Activated naive CD4-positive, alpha-beta T cell treated with anti-CD3 and anti-CD28 coated beads, Interleukin-2, amount 50 U/mL, for 24 hours (primary cell): ENCODE data around the gene LARP4B.

Source experiments
- H3K27ac Mint-ChIP-seq: one replicate; pipeline ENCODE4 v1.8.0; 2021; ENCODE audit warnings: mild to moderate bottlenecking, mixed read lengths
- H3K27me3 Mint-ChIP-seq: one replicate; pipeline ENCODE4 v1.8.0; 2021; ENCODE audit warnings: mixed read lengths
- H3K36me3 Mint-ChIP-seq: one replicate; pipeline ENCODE4 v1.8.0; 2021; ENCODE audit warnings: mixed read lengths
- H3K4me1 Mint-ChIP-seq: one replicate; pipeline ENCODE4 v1.8.0; 2021; ENCODE audit warnings: mixed read lengths
- H3K4me3 Mint-ChIP-seq: one replicate; pipeline ENCODE4 v1.8.0; 2021; ENCODE audit warnings: mild to moderate bottlenecking, mixed read lengths
- H3K9me3 Mint-ChIP-seq: one replicate; pipeline ENCODE4 v1.8.0; 2021; ENCODE audit warnings: mixed read lengths

LARP4B gene

DNA sequence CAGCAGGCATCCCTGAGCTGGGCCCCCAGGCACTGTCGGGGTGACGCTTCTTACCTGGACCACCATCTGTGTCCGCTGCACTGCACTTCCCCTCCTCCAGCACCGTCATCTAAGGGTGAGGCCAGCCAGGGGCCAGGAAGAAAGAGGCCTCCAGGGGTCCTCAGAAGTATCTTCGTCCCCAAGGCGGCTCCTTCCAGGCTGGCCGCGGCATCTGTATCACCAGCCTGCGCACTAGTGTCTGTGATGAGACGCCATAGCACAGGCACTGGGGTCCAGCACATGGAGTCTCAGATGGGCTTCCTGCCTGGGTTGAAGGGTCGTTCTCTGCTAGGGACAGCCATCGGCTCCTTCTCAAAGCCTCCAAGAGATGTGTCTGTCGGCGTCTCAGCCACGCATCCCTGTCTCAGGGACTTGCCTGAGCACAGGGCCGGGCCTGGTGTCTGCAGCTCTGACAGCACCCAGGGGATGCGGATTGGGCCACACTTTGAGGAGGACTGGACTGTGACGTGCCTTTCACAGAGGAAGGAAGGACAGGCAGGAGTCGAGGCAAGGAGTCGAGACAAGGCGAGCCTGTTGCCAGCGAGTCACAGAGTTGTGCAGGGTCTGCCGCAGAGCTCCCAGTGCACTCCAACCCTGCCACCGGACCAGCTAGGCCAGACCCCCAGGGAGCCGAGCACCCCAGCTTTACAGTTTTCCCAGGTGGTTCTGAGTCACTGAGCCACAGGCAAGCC is 140.5 kb downstream of the LARP4B start:
- H3K27ac Mint-ChIP-seq = no peak overlapping the region
- peaks cover 2% of the 10 kb centered on the region for H3K36me3 Mint-ChIP-seq

DNA sequence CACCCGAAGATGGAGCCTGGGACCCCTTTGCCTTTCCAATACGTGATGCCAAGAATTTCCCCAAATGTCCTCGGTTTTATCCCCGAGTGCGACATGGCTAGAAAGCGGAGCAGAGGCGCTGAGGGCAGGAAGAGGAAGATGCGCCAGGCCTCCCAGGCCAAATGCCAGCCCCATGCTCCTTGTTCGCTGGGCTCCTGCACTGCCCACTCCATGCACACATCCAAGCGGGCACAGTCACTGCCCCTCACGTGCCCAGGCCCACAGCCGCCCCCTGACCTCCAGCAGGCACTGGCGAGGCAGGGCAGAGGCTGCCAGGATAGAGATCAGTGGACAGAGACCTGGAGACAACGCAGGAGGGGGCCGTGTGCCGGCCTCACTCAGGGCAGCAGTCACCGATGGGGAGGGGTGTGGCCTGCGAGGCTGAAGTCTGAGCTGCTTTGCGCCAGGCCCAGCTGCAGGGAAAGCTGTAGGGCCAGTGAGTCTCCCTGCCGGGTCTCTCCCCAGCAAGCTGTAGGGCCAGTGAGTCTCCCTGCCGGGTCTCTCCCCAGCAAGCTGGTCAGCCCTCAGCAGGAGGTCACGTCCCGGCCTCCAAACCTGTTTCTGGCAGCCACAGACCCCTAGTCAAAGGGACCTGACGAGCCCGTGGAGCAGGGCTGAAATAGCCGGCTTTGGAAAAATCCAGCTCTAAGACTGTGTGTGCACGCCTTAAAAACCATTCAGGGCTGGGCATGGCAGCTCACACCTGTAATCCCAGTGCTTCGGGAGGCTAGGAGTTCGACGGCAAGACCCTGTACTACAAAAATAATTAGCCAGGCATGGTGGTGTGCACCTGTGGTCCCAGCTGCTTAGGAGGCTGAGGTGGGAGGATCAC is 141.4 kb downstream of the LARP4B start:
- H3K36me3 Mint-ChIP-seq = no peaks in the 10 kb centered on the region
- H3K27ac Mint-ChIP-seq = no peak overlapping the region
- no peak overlapping the region for H3K4me3 Mint-ChIP-seq
- H3K27me3 Mint-ChIP-seq = peaks cover 8% of the 10 kb centered on the region
- no peaks in the 10 kb centered on the region for H3K9me3 Mint-ChIP-seq
- no peaks in the 10 kb centered on the region for H3K4me1 Mint-ChIP-seq

More for the DNA sequence above, 140.5 kb downstream of the LARP4B start:
- Mint-ChIP-seq H3K4me1 (no peaks in the 10 kb centered on the region), H3K27me3 (peaks cover 6% of the 10 kb centered on the region), H3K4me3 (no peak overlapping the region), H3K9me3 (no peaks in the 10 kb centered on the region)

DNA sequence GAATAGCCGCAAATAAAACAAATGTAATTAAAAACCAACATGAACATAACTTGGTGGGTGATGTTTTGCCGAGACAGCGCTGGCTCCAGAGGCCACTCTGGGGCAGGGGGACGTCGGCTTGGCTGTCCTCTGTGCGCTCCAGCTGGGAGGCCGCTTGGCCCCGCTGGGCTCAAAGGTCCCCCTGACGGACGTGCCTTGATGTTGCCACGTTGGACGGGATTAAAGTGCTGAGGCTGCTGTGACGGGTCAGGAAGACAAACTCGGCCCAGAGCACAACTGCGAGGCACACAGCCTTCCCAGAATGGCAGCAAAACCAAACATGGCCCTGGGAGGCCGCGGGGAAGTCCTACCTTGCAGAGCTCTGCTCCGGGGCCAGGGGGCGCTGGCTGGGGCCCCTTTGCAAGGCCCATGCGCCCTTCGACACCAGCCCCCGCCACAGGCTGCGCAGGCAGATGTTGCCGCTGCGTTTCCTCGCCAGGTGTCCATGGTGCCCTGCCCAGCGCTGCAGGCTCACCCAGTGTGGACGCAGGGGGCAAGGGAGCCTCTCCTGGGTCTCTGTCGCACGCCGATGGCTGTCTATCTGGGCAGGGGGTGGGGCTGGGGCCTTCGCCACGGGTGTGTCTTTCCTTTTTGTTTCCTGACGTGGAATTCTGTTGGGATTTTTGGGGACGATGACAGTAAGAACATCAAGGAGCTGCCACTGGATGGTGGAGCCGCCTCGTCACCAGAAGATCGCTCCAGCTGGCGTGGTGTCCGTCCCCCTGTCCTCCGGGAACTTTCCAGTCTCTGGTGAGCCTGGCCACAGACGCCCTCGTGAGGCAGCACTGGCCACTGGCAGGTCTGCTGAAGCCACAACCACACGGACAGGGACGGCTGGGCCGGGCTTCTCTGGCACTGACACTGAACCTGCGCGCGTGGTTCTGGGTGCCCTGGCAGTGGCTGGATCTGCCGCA is 142.4 kb downstream of the LARP4B start:
- no peak overlapping the region for H3K27ac Mint-ChIP-seq
- H3K4me3 Mint-ChIP-seq = no peak overlapping the region
- no peaks in the 10 kb centered on the region for H3K4me1 Mint-ChIP-seq
- H3K36me3 Mint-ChIP-seq = no peaks in the 10 kb centered on the region
- H3K9me3 Mint-ChIP-seq = no peaks in the 10 kb centered on the region
- peaks cover 8% of the 10 kb centered on the region for H3K27me3 Mint-ChIP-seq

DNA sequence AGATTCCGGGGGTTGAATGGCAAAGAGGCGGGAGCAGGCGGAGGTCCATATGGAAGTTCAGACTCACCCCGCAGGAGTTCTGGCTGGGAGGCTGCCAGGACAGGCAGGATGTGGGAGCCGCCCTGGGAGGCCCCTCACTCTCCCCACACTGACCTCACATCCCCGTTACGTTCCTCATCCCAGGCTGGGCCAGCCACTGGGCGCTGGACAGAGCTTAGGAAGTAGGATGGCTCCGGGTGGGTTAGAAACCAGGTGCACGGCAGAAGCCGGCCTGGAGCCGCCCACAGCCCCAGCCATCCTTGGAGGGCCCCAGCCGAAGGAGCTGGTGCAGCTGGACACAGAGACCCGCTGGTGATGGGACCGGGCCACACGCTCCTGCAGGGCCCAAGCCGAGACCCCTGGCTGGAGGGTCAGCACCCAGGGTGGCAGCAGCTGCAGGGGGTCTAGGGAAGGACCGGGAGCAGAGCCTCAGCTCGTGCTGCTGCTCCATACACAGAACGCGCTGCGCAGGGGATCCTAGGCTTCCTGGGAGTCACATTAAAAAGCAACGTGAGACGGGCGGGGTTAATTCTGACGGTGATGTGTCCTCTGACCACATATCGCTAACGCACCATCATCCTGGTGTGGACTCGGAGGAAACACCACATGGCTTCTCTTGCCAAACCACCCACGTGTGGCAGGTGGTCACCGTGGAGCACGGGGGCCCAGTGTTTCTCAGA is 143.4 kb downstream of the LARP4B start:
- H3K4me3 Mint-ChIP-seq = no peak overlapping the region
- H3K4me1 Mint-ChIP-seq = no peaks in the 10 kb centered on the region
- peaks cover 8% of the 10 kb centered on the region for H3K27me3 Mint-ChIP-seq
- no peak overlapping the region for H3K27ac Mint-ChIP-seq
- H3K9me3 Mint-ChIP-seq = no peaks in the 10 kb centered on the region
- H3K36me3 Mint-ChIP-seq = no peaks in the 10 kb centered on the region

DNA sequence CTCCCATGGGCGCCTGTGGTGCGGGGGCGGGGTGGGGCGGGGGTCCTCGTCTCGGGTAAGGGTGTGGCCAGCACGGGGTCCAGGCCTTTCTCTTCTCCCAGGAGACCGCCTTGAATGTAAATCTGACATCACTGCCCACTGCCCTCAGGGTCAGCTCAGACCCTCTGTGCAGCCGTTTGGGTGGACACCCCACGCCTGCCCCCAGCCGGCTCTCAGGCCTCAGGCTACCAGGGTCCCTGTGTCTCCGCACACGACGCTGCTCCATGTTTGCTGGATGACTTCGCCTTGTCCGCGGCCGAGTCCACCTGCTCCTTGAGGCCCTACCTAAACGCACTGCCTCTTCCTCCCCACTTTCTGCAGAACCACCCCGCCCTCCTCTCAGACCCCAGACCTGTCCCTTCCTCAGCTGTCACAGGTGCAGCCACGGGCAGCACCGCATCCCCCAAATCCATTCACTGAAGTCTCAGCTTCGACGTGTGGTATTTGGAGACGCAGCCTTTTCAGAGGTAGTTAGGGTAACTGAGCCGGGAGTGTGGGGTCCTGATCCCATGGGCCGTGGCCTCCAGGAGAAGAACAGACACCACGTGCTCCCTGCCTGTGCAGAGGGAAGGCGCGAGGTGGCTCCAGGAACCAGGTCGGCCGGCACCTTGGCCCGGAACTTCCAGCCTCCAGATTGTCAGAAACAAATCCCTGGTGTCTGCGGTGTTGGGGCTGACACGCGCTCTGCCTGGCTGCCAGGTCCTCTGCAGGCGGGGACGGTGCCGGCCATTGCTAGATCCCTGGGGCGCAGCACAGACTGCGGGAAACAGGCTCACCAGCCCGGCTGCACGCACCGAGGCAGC is 144.7 kb downstream of the LARP4B start:
- no peaks in the 10 kb centered on the region for H3K4me1 Mint-ChIP-seq
- no peak overlapping the region for H3K4me3 Mint-ChIP-seq
- no peaks in the 10 kb centered on the region for H3K9me3 Mint-ChIP-seq
- H3K27ac Mint-ChIP-seq = no peak overlapping the region
- no peaks in the 10 kb centered on the region for H3K36me3 Mint-ChIP-seq
- H3K27me3 Mint-ChIP-seq = peaks cover 12% of the 10 kb centered on the region

DNA sequence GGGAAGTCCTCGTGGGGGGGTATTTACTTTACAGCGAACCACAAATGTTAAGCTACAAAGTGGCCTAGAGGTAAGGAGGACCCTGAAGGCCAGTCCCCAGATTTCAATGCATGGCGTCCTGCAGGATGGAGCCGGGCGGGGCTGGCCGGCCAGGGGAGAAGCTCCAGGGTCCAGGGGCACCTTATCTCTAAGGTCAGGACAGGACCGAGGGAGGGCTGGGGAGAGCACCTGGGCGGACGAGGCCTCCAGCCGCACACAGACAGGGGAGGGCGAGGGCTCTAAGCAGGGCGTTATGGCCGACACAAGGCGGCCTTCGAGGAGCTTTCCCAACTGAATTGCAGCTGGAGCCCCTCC is 145.7 kb downstream of the LARP4B start:
- Mint-ChIP-seq H3K9me3 (no peaks in the 10 kb centered on the region), H3K36me3 (no peaks in the 10 kb centered on the region), H3K4me3 (no peak overlapping the region), H3K27me3 (peaks cover 17% of the 10 kb centered on the region), H3K4me1 (no peaks in the 10 kb centered on the region), H3K27ac (no peak overlapping the region)

DNA sequence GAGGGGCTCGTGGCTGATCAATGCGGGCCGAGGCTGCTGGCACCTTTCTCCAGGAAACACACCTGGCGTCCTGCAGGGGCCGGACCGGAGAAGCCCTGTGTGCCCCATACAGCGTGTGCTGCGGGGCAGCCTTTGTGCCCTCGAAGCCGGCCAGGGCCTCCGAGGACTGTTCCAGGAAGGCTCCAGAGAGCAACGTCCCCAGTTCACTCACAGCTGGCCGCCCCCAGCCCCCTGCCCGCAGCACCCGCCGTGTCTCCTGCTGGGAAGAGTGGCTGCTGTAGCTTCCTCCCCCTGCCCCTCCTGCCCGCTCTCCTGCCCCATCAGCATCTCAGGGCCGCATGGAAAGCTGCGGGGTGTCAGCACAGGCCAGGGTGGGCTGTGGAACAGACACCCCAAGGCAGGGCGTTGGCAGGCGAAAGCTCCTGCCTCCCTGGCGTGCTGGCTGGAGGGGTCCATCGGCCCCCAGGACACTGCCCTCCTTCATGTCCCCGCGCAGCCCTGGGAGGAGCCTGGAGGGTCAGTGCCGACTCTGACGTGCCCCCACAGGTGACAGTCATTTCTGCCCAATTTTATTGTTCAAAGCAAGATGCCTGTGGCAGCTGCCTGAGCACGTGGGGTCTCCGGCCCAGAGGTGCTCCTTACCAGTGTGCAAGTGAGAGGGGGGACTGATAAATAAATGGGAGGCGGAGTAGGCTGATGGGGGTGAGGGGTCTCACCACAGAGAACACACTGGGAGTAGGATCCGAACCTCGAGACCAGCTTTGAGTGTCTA is 146.2 kb downstream of the LARP4B start:
- no peak overlapping the region for H3K27ac Mint-ChIP-seq
- H3K4me1 Mint-ChIP-seq = no peaks in the 10 kb centered on the region
- H3K4me3 Mint-ChIP-seq = peak overlapping the region; percentile 42
- no peaks in the 10 kb centered on the region for H3K36me3 Mint-ChIP-seq
- H3K9me3 Mint-ChIP-seq = no peaks in the 10 kb centered on the region
- H3K27me3 Mint-ChIP-seq = peaks cover 17% of the 10 kb centered on the region

DNA sequence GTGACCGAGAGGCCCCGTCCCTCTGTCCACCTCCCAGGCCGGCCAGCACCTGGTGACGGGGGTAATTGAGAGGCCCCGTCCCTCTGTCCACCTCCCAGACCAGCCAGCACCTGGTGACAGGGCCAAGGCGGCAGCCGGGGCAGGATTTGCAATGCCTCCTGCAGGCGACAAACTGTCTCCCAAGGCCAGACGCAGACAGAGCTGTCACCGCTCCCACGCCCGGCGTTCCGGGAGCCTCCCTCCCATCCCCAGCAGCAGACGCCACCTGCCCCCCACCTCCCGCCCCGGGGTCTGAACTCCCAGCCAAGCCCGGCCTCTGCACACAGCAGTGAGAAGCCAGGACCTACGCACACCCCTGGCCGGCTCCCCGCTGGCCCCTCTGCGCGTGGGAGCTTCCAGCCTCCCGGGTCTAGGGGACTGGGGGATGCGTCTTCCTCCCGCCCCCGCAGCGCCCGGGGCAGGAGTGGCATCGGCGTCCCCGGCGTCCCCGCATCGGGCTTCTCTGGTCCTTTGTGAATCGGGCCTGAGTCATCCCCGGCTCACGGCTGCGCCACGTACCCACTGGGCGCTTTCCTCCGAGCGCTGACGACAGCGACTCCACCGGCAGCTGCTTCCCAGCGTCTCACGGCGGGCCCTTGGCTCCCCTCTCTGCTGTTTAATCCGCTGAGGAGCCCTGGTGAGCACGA is 147.0 kb downstream of the LARP4B start:
- Mint-ChIP-seq H3K27ac (no peak overlapping the region), H3K4me3 (peak overlapping the region; percentile 42), H3K9me3 (no peaks in the 10 kb centered on the region), H3K27me3 (peaks cover 19% of the 10 kb centered on the region), H3K4me1 (no peaks in the 10 kb centered on the region), H3K36me3 (no peaks in the 10 kb centered on the region)

DNA sequence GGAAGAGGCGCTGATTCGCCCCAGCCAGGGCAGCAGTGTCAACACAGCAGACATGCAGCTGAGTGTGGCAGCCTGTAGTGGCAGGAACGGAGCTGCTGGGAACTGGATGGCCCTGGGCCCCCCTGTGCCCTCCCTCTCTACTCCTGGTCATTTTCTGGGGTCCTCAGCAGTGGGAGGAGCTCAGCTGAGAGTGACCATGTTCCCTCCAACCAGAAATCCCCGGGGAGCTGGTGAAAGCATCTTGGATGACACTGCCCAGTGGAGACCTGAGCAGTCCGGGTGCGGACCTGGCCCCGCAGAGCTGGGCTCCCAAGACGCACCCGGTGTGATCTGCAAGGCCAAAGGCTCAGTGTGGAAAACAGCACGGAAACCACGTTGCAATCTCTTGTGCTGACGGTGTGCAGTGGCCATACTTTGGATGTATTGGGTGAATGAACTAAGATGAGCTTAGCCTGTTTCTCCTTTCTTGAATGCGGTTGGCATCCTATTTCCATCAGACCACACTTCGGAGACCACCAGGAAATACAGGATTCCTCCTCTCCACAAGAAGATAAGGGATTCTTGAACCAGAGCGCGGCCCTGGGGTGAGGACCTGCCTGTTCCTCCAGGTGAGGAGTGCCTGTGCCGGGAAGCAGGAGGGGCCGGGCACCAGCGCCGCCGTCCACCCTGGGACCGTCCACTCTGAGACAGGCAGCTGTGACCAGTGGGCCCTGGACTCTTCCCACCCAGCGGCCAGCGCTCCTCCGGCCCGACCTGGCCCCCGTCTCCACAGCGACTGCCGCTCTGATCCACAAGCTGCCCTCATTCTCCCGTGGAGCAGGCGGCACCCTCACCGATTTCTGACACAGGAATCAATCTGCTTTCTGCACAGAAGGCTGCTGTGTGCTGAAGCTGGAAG is 148.5 kb downstream of the LARP4B start:
- Mint-ChIP-seq H3K9me3 (no peaks in the 10 kb centered on the region), H3K27ac (no peak overlapping the region), H3K4me1 (no peaks in the 10 kb centered on the region), H3K36me3 (no peaks in the 10 kb centered on the region), H3K27me3 (peaks cover 19% of the 10 kb centered on the region), H3K4me3 (no peak overlapping the region)

DNA sequence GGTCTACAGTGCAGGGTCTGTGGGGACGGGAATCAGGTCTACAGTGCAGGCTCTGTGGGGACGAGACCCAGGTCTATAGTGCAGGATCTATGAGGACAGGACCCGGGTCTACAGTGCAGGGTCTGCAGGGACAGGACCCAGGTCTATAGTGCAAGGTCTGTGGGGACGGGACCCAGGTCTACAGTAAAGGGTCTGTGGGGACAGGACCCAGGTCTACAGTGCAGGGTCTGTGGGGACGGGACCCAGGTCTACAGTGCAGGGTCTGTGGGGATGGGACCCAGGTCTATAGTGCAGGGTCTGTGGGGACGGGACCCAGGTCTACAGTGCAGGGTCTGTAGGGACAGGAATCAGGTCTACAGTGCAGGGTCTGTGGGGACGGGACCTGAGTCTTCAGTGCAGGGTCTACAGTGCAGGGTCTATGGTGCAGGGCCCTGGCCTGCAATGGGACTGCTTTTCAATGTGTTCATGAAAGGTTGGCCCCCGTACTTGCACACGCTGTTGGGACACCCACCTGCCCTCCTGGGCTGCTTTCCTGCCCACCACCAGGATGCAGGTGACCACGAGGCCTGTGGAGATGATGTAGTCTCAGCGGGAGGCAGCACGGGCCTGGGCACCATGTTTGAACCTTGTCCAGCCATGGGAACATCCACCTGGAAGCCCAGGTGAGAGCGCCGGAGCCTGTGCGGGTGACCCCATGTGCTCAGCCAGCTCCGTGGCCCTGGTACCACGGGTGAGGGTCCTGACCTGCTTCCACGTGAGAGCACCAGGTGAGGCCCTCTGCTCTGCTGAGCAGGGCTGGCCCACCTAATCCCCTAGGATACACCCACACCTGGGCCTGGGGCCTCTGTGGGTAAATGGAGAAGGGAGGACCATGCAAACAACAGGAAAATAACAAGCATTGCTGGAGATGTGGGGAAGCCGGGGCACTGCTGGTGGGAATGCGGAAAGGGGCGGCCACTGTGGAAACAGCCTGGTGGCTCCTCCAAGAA is 150.7 kb downstream of the LARP4B start:
- Mint-ChIP-seq H3K27ac (no peak overlapping the region), H3K4me3 (no peak overlapping the region), H3K4me1 (no peaks in the 10 kb centered on the region)

DNA sequence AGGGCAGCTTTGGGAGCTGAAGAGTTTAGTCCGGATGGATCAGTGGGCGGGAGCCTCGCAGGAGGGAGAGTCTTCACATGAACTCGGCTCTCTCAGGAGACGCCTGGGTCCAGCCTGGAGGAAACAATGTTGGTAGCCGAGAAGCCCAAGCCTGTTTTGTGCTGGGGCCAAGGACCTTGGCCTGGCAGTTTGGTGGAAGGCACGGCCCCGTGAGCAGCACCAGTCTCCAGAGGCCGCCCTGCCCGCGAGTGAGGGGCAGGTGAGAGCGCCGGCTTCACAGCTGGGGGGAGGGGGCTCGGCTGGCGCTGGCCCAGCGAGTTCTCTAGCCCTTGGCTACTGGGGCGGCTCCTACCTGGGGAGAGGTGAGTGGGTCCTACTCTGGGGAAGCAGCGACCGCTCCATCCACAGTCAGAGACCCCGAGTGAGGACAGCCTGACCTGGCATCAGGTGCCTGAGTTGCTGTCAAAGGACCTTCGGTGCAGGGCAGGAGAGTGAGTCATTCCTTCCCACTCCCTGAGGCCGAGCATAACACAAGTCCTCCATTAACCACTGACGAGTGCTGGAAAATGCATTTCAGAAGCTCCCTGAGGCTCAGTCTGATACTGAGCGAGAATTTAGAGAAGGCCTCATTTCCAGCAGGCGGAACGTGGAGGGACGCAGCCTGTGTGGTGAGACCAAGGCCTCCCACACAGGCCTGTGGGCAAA is 152.7 kb downstream of the LARP4B start:
- Mint-ChIP-seq H3K4me3 (no peak overlapping the region), H3K36me3 (no peaks in the 10 kb centered on the region), H3K4me1 (no peaks in the 10 kb centered on the region), H3K9me3 (no peaks in the 10 kb centered on the region), H3K27ac (no peak overlapping the region), H3K27me3 (peaks cover 11% of the 10 kb centered on the region)

More for the DNA sequence above, 150.7 kb downstream of the LARP4B start:
- Mint-ChIP-seq H3K27me3 (peaks cover 13% of the 10 kb centered on the region), H3K9me3 (no peaks in the 10 kb centered on the region), H3K36me3 (no peaks in the 10 kb centered on the region)
